HepG2 (cell line): ENCODE data around the gene MKRN1. TPM values are rescaled to one million over a fixed set of nuclear protein-coding genes. Genes with fewer than 3 reads are reported as not detected.

ENCODE experiments used
- ATRX ChIP-seq: sonication (generic); formaldehyde crosslinking; IDR thresholded peaks from 2 replicates; pipeline ENCODE4 v1.4.0; 2020; ENCODE audit warnings: missing genetic modification reagents, borderline replicate concordance
- BORCS8-MEF2B ChIP-seq: sonication (generic); formaldehyde crosslinking; IDR thresholded peaks from 2 replicates; pipeline ENCODE4 v1.8.0; 2022; ENCODE audit warnings: mild to moderate bottlenecking, missing genetic modification reagents
- ETV6 ChIP-seq: sonication (generic); formaldehyde crosslinking; conservative IDR thresholded peaks from 2 replicates; pipeline ENCODE4 v1.4.0; 2020; ENCODE audit warnings: missing genetic modification reagents
- HMGXB4 ChIP-seq, 2 experiments: sonication (generic) in 1 of 2; formaldehyde crosslinking in 1 of 2; IDR thresholded peaks; 2 replicates each; pipeline versions ENCODE4 v1.4.0 to v1.6.1; 2018 to 2020; ENCODE audit warnings: missing genetic modification reagents in 2 of 2, borderline replicate concordance in 1 of 2, low read depth in 1 of 2, mild to moderate bottlenecking in 1 of 2, missing biosample characterization in 1 of 2
- HNRNPK ChIP-seq: fragments of 200-400 bp; formaldehyde crosslinking; IDR thresholded peaks from 2 replicates; pipeline ENCODE4 v1.6.1; 2018; ENCODE audit warnings: low read length, low read depth, moderate library complexity, mild to moderate bottlenecking; ENCODE audit not compliant: poor library complexity, severe bottlenecking
- HNRNPL ChIP-seq: fragments of 200-400 bp; formaldehyde crosslinking; IDR thresholded peaks from 2 replicates; pipeline ENCODE4 v1.6.1; 2017; ENCODE audit warnings: mild to moderate bottlenecking, low read depth, low read length
- MLLT10 ChIP-seq: sonication (generic); formaldehyde crosslinking; IDR thresholded peaks from 2 replicates; pipeline ENCODE4 v1.4.0; 2020; ENCODE audit warnings: missing genetic modification reagents
- MTA1 ChIP-seq: sonication (generic); formaldehyde crosslinking; IDR thresholded peaks from 2 replicates; pipeline ENCODE4 v1.4.0; 2020; ENCODE audit warnings: missing genetic modification reagents, mild to moderate bottlenecking, borderline replicate concordance
- NFATC3 ChIP-seq: sonication (generic); formaldehyde crosslinking; IDR thresholded peaks from 2 replicates; pipeline ENCODE4 v1.5.1; 2020; ENCODE audit warnings: mild to moderate bottlenecking, missing genetic modification reagents
- NR3C1 ChIP-seq: sonication (generic); formaldehyde crosslinking; IDR thresholded peaks from 2 replicates; pipeline ENCODE4 v1.4.0; 2020; ENCODE audit warnings: missing genetic modification reagents
- PCBP1 ChIP-seq: fragments of 200-400 bp; formaldehyde crosslinking; IDR thresholded peaks from 2 replicates; pipeline ENCODE4 v1.6.1; 2017; ENCODE audit warnings: mild to moderate bottlenecking, low read depth, low read length, borderline replicate concordance
- PRPF4 ChIP-seq: fragments of 200-400 bp; formaldehyde crosslinking; IDR thresholded peaks from 2 replicates; pipeline ENCODE4 v1.6.1; 2016; ENCODE audit warnings: low read length, low read depth; ENCODE audit not compliant: poor library complexity, severe bottlenecking
- SP4 ChIP-seq: sonication (generic); formaldehyde crosslinking; IDR thresholded peaks from 2 replicates; pipeline ENCODE4 v1.8.1; 2023; ENCODE audit warnings: mild to moderate bottlenecking, missing genetic modification reagents
- SRSF1 ChIP-seq: fragments of 200-400 bp; formaldehyde crosslinking; optimal IDR thresholded peaks from 2 replicates; pipeline ENCODE3; 2017; ENCODE audit warnings: mild to moderate bottlenecking, low read depth, low read length, moderate library complexity
- SUZ12 ChIP-seq: fragments of 150-350 bp; IDR thresholded peaks from 2 replicates; pipeline ENCODE4 v1.6.1; 2014; ENCODE audit warnings: low read depth, low read length
- ZBTB3 ChIP-seq: sonication (generic); formaldehyde crosslinking; IDR thresholded peaks from 2 replicates; pipeline ENCODE4 v1.4.0; 2020; ENCODE audit warnings: low read depth, mild to moderate bottlenecking, moderate library complexity, missing genetic modification reagents, borderline replicate concordance
- ZBTB46 ChIP-seq: sonication (generic); formaldehyde crosslinking; IDR thresholded peaks from 2 replicates; pipeline ENCODE4 v1.4.0; 2020; ENCODE audit warnings: mild to moderate bottlenecking, missing genetic modification reagents, borderline replicate concordance
- ZNF20 ChIP-seq: sonication (generic); formaldehyde crosslinking; IDR thresholded peaks from 2 replicates; pipeline ENCODE4 v1.4.0; 2020; ENCODE audit warnings: mild to moderate bottlenecking, moderate library complexity, missing genetic modification reagents
- ZNF3 ChIP-seq: IDR thresholded peaks from 2 replicates; pipeline ENCODE4 v1.7.0; 2017; ENCODE audit warnings: inconsistent platforms
- ZNF567 ChIP-seq: sonication (generic); formaldehyde crosslinking; IDR thresholded peaks from 2 replicates; pipeline ENCODE4 v1.8.1; 2023; ENCODE audit warnings: mild to moderate bottlenecking, missing genetic modification reagents, borderline replicate concordance
- polyA plus RNA-seq, 8 experiments: library from polyadenylated mRNA; depleted of rRNA in 3 of 8; stranded (reverse) in 7 of 8; unstranded in 1 of 8; fragments of >200 nt; fragmentation: Illumina TruSeq in 4 of 8; extraction: Trizol in 4 of 8; gene quantifications; 2 replicates each; pipeline versions ENCODE4 v1.2.1 to v1.2.3, GENCODE V29; 2011 to 2016; ENCODE audit warnings: low read depth in 4 of 8, missing spikeins in 1 of 8, mixed read lengths in 1 of 8; ENCODE audit not compliant: insufficient read depth in 1 of 8
- total RNA-seq, 5 experiments: library from RNA; depleted of rRNA; stranded (reverse); fragments of >200 nt; fragmentation: Illumina TruSeq; extraction: Trizol; gene quantifications; 2 replicates each; pipeline ENCODE4 v1.2.3, GENCODE V29; 2016; ENCODE audit warnings: low read depth in 1 of 5
- TF ChIP-seq, protein P1 (sequence below): IDR thresholded peaks from 2 replicates; pipeline ENCODE4 v1.6.1; 2016; ENCODE audit warnings: low read depth, control low read depth
- TF ChIP-seq, protein P2 (sequence below): sonication (generic); formaldehyde crosslinking; IDR thresholded peaks from 2 replicates; pipeline ENCODE4 v1.4.0; 2020; ENCODE audit warnings: missing genetic modification reagents
- TF ChIP-seq, protein P3 (sequence below): sonication (generic); formaldehyde crosslinking; IDR thresholded peaks from 2 replicates; pipeline ENCODE4 v1.5.0; 2020; ENCODE audit warnings: missing genetic modification reagents

The MKRN1 gene
- total and polyA plus RNA-seq, 2 of the 13 experiments (the other 11 are each of a cell fraction or from before 2014, with no cell fraction given) = 28.5 to 32.8 TPM

GRCh38 chr7:140479062-140479738 is at the start of gene MKRN1 (continued):
- TF ChIP-seq, protein P1, sequence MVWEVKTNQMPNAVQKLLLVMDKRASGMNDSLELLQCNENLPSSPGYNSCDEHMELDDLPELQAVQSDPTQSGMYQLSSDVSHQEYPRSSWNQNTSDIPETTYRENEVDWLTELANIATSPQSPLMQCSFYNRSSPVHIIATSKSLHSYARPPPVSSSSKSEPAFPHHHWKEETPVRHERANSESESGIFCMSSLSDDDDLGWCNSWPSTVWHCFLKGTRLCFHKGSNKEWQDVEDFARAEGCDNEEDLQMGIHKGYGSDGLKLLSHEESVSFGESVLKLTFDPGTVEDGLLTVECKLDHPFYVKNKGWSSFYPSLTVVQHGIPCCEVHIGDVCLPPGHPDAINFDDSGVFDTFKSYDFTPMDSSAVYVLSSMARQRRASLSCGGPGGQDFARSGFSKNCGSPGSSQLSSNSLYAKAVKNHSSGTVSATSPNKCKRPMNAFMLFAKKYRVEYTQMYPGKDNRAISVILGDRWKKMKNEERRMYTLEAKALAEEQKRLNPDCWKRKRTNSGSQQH = peak; percentile 61; the same call in 1 of the 2 replicates
- TF ChIP-seq, protein P2, sequence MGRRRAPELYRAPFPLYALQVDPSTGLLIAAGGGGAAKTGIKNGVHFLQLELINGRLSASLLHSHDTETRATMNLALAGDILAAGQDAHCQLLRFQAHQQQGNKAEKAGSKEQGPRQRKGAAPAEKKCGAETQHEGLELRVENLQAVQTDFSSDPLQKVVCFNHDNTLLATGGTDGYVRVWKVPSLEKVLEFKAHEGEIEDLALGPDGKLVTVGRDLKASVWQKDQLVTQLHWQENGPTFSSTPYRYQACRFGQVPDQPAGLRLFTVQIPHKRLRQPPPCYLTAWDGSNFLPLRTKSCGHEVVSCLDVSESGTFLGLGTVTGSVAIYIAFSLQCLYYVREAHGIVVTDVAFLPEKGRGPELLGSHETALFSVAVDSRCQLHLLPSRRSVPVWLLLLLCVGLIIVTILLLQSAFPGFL (CRISPR knock-in tag) = no peak
- TF ChIP-seq ETV6 (CRISPR knock-in tag) (no peak; the same call in 1 of the 2 replicates), HNRNPK (peak; percentile 28), HNRNPL (no peak), PCBP1 (peak; percentile 89; the same call in 1 of the 2 replicates), SP4 (peak; percentile 82), ZNF20 (no peak), ZNF567 (no peak), SRSF1 (peak; percentile 43), MTA1 (CRISPR knock-in tag) (no peak), NFATC3 (CRISPR knock-in tag) (no peak), PRPF4 (no peak), ZBTB46 (CRISPR knock-in tag) (no peak), BORCS8-MEF2B (CRISPR knock-in tag) (peak; percentile 24; the same call in 1 of the 2 replicates), ATRX (CRISPR knock-in tag) (no peak), ZNF3 (no peak), NR3C1 (CRISPR knock-in tag) (no peak), HMGXB4 (CRISPR knock-in tag; IDR thresholded peaks at IDR 0.05; ENCODE audit: borderline replicate concordance in 1 of 2, low read depth in 1 of 2) (no peak), MLLT10 (CRISPR knock-in tag) (no peak), ZBTB3 (CRISPR knock-in tag) (no peak), SUZ12 (no peak)
- TF ChIP-seq, protein P3, sequence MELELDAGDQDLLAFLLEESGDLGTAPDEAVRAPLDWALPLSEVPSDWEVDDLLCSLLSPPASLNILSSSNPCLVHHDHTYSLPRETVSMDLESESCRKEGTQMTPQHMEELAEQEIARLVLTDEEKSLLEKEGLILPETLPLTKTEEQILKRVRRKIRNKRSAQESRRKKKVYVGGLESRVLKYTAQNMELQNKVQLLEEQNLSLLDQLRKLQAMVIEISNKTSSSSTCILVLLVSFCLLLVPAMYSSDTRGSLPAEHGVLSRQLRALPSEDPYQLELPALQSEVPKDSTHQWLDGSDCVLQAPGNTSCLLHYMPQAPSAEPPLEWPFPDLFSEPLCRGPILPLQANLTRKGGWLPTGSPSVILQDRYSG (CRISPR knock-in tag) = 0 out of 2 replicates have a peak, but pooled peaks have one; percentile 22
